Mesendoderm (in vitro differentiated cells): ENCODE results near the gene MEIS2.

Experiments
- DNase-seq: peaks from one replicate; pipeline ENCODE4 v3.0.0; 2013
- H2AK5ac ChIP-seq: 2 replicates; pipeline ENCODE4 v1.6.1; 2013; ENCODE audit warnings: low read length, inconsistent platforms
- H2BK120ac ChIP-seq: 2 replicates; pipeline ENCODE4 v1.6.1; 2013; ENCODE audit warnings: low read depth, mild to moderate bottlenecking, low read length, moderate library complexity, mixed read lengths
- H2BK15ac ChIP-seq: replicated peaks from 2 replicates; pipeline ENCODE4 v1.6.1; 2013; ENCODE audit warnings: low read depth, mild to moderate bottlenecking, moderate library complexity
- H2BK5ac ChIP-seq: 2 replicates; pipeline ENCODE4 v1.6.1; 2013; ENCODE audit warnings: low read length, inconsistent platforms
- H3K18ac ChIP-seq: 2 replicates; pipeline ENCODE4 v1.6.1; 2013; ENCODE audit warnings: mild to moderate bottlenecking, low read length, mixed read lengths
- H3K23ac ChIP-seq: one replicate; pipeline ENCODE4 v1.6.1; 2013; ENCODE audit warnings: low read length
- H3K27ac ChIP-seq: 2 replicates; pipeline ENCODE4 v1.5.1; 2013; ENCODE audit warnings: low read depth, mild to moderate bottlenecking, inconsistent platforms, low read length, moderate library complexity
- H3K27me3 ChIP-seq: 2 replicates; pipeline ENCODE4 v1.6.1; 2013; ENCODE audit warnings: low read length, control low read depth, mild to moderate bottlenecking, inconsistent platforms; ENCODE audit not compliant: insufficient read depth, poor library complexity
- H3K36me3 ChIP-seq: 2 replicates; pipeline ENCODE4 v1.6.1; 2013; ENCODE audit warnings: low read length, inconsistent platforms; ENCODE audit not compliant: control insufficient read depth, insufficient read depth
- H3K4ac ChIP-seq: one replicate; pipeline ENCODE4 v1.6.1; 2013; ENCODE audit warnings: low read depth, mild to moderate bottlenecking, low read length, moderate library complexity
- H3K4me1 ChIP-seq: 2 replicates; pipeline ENCODE4 v1.6.1; 2013; ENCODE audit warnings: low read depth, low read length, inconsistent platforms; ENCODE audit not compliant: control insufficient read depth
- H3K4me2 ChIP-seq: 2 replicates; pipeline ENCODE4 v1.6.1; 2013; ENCODE audit warnings: low read length
- H3K4me3 ChIP-seq: 2 replicates; pipeline ENCODE4 v1.5.1; 2013; ENCODE audit warnings: mild to moderate bottlenecking, low read length
- H3K56ac ChIP-seq: one replicate; pipeline ENCODE4 v1.6.1; 2013; ENCODE audit warnings: low read length
- H3K79me1 ChIP-seq: 2 replicates; pipeline ENCODE4 v1.6.1; 2013; ENCODE audit warnings: low read length, inconsistent platforms
- H3K79me2 ChIP-seq: 2 replicates; pipeline ENCODE4 v1.6.1; 2013; ENCODE audit warnings: mild to moderate bottlenecking, low read length; ENCODE audit not compliant: control insufficient read depth, insufficient read depth
- H3K9ac ChIP-seq: 2 replicates; pipeline ENCODE4 v1.6.1; 2013; ENCODE audit warnings: low read length, inconsistent platforms
- H4K5ac ChIP-seq: one replicate; pipeline ENCODE4 v1.6.1; 2013; ENCODE audit warnings: low read length
- H4K8ac ChIP-seq: one replicate; pipeline ENCODE4 v1.6.1; 2013; ENCODE audit warnings: low read depth, mild to moderate bottlenecking, control low read depth, low read length, moderate library complexity
- WGBS: extraction: QIAGEN DNeasy Blood & Tissue Kit; methylation state at CpG from one replicate; pipeline ENCODE4 v1.1.7; 2013; ENCODE audit warnings: low lambda C conversion rate, missing lambda C conversion rate; ENCODE audit not compliant: insufficient coverage; ENCODE audit errors: extremely low coverage; 5-methylcytosine and 5-hydroxymethylcytosine counted together

Gene MEIS2

GRCh38 chr15:37053166-37053565, 47.2 kb downstream of the MEIS2 start:
- Histone ChIP-seq H4K5ac (no peak overlapping the region), H3K79me2 (no peaks in the 10 kb centered on the region), H2BK120ac (no peak overlapping the region), H3K36me3 (no peaks in the 10 kb centered on the region), H3K18ac (no peak overlapping the region), H3K9ac (no peak overlapping the region), H3K4me2 (no peak overlapping the region), H3K79me1 (no peaks in the 10 kb centered on the region), H3K56ac (no peak overlapping the region), H3K4me1 (no peaks in the 10 kb centered on the region), H3K23ac (no peak overlapping the region), H2BK15ac (no peak overlapping the region), H3K4ac (no peak overlapping the region), H3K4me3 (no peak overlapping the region), H3K27ac (no peak overlapping the region), H3K27me3 (no peaks in the 10 kb centered on the region), H2AK5ac (no peak overlapping the region), H4K8ac (no peak overlapping the region), H2BK5ac (no peak overlapping the region)
- no peak for DNase-seq
- no CpG with 5 or more reads among the region's 6 CpGs for WGBS

DNA sequence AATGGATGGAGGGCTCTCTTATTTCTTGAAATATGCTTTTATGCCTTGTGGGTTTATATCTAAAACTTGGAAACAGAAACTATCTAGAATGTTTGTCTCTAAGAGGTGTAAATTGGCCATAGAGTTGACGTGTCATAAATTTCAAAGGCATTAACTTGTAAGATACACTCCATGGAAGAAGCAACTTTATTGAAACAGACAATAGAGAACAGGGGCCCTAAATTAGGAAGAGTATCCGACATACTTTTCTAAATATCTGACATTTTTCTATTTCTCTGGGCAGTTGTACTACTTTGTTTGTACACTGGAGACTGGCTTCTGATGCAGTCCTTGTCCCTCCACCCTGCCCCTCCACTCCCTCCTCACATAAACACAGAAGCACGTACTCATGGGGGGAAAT, 50.0 kb downstream of the MEIS2 start:
- peaks cover 6% of the 10 kb centered on the region for H3K4me1 ChIP-seq
- H4K5ac ChIP-seq, result no peak overlapping the region
- H3K56ac ChIP-seq, result no peak overlapping the region
- no peak overlapping the region for H2BK5ac ChIP-seq
- no peaks in the 10 kb centered on the region for H3K36me3 ChIP-seq
- no peak overlapping the region for H3K4ac ChIP-seq
- no peaks in the 10 kb centered on the region for H3K79me1 ChIP-seq
- no peak overlapping the region for H2BK15ac ChIP-seq
- H3K79me2 ChIP-seq, result no peaks in the 10 kb centered on the region
- H3K4me3 ChIP-seq, result no peak overlapping the region
- H3K4me2 ChIP-seq, result no peak overlapping the region
- H4K8ac ChIP-seq, result no peak overlapping the region
- H2BK120ac ChIP-seq, result no peak overlapping the region
- no peak overlapping the region for H3K9ac ChIP-seq
- WGBS, result no CpG with 5 or more reads among the region's 3 CpGs
- no peak overlapping the region for H3K23ac ChIP-seq
- H3K27ac ChIP-seq, result no peak overlapping the region
- H3K18ac ChIP-seq, result no peak overlapping the region
- no peak for DNase-seq
- no peaks in the 10 kb centered on the region for H3K27me3 ChIP-seq
- no peak overlapping the region for H2AK5ac ChIP-seq

- no peaks in the 10 kb centered on the region for H3K79me2 ChIP-seq
- no peak overlapping the region for H4K5ac ChIP-seq
- no peak overlapping the region for H2BK120ac ChIP-seq
- H3K27me3 ChIP-seq, result no peaks in the 10 kb centered on the region
- no peak overlapping the region for H3K23ac ChIP-seq
- no peak overlapping the region for H3K27ac ChIP-seq
- H4K8ac ChIP-seq, result no peak overlapping the region
- H3K36me3 ChIP-seq, result no peaks in the 10 kb centered on the region
- H3K9ac ChIP-seq, result no peak overlapping the region
- H3K4me2 ChIP-seq, result no peak overlapping the region
- no peak overlapping the region for H3K56ac ChIP-seq
- no peak overlapping the region for H3K4ac ChIP-seq
- H2BK5ac ChIP-seq, result no peak overlapping the region
- no peaks in the 10 kb centered on the region for H3K79me1 ChIP-seq
- no peak overlapping the region for H3K4me3 ChIP-seq
- H3K4me1 ChIP-seq, result peaks cover 9% of the 10 kb centered on the region
- H2AK5ac ChIP-seq, result no peak overlapping the region
- H3K18ac ChIP-seq, result no peak overlapping the region
- peak overlapping the region; percentile 57 for H2BK15ac ChIP-seq
- peak; percentile 97 for DNase-seq
Measured at GRCh38 chr15:37046876-37047614, 53.3 kb downstream of the MEIS2 start.

GRCh38 chr15:37045859-37046740, 54.2 kb downstream of the MEIS2 start:
- H3K4me1 ChIP-seq, result peaks cover 9% of the 10 kb centered on the region
- H3K27ac ChIP-seq, result peak overlapping the region; percentile 65
- H3K4me2 ChIP-seq, result peak overlapping the region; percentile 38
- H3K36me3 ChIP-seq, result no peaks in the 10 kb centered on the region
- no peak overlapping the region for H4K8ac ChIP-seq
- no peaks in the 10 kb centered on the region for H3K79me1 ChIP-seq
- no peak overlapping the region for H3K23ac ChIP-seq
- H3K56ac ChIP-seq, result peak overlapping the region; percentile 35
- no CpG with 5 or more reads among the region's 12 CpGs for WGBS
- H3K79me2 ChIP-seq, result no peaks in the 10 kb centered on the region
- peak overlapping the region; percentile 89 for H3K18ac ChIP-seq
- H3K4ac ChIP-seq, result no peak overlapping the region
- H3K4me3 ChIP-seq, result no peak overlapping the region
- H2BK120ac ChIP-seq, result no peak overlapping the region
- peak overlapping the region; percentile 42 for H3K9ac ChIP-seq
- peak overlapping the region; percentile 40 for H2BK5ac ChIP-seq
- no peak overlapping the region for H4K5ac ChIP-seq
- H3K27me3 ChIP-seq, result no peaks in the 10 kb centered on the region
- H2AK5ac ChIP-seq, result no peak overlapping the region
- H2BK15ac ChIP-seq, result no peak overlapping the region
- DNase-seq, result peak; percentile 89

GRCh38 chr15:37044915-37045648, 55.3 kb downstream of the MEIS2 start:
- no peak overlapping the region for H3K4me3 ChIP-seq
- H3K4ac ChIP-seq, result no peak overlapping the region
- H3K18ac ChIP-seq, result no peak overlapping the region

More at GRCh38 chr15:37044915-37045648, 55.3 kb downstream of the MEIS2 start:
- Histone ChIP-seq H3K4me1 (peaks cover 12% of the 10 kb centered on the region), H3K56ac (peak overlapping the region; percentile 35), H3K36me3 (no peaks in the 10 kb centered on the region), H2BK15ac (no peak overlapping the region), H3K9ac (no peak overlapping the region), H2BK5ac (no peak overlapping the region), H3K79me2 (no peaks in the 10 kb centered on the region), H2AK5ac (no peak overlapping the region), H3K27me3 (no peaks in the 10 kb centered on the region), H3K23ac (no peak overlapping the region), H2BK120ac (no peak overlapping the region), H3K27ac (peak overlapping the region; percentile 65), H3K4me2 (no peak overlapping the region), H4K5ac (no peak overlapping the region), H4K8ac (no peak overlapping the region), H3K79me1 (no peaks in the 10 kb centered on the region)
- peak; percentile 54 for DNase-seq
- WGBS, result no CpG with 5 or more reads among the region's 5 CpGs
